ENCODE results near the gene MORF4L1. TPM values are rescaled to one million over a fixed set of nuclear protein-coding genes. Genes with fewer than 3 reads are reported as not detected.

Gene MORF4L1
- total and polyA plus RNA-seq, 10 of the 15 experiments (the other 5 are each of a cell fraction or from before 2014, with no cell fraction given) = 113 to 636 (median 229) TPM

DNA sequence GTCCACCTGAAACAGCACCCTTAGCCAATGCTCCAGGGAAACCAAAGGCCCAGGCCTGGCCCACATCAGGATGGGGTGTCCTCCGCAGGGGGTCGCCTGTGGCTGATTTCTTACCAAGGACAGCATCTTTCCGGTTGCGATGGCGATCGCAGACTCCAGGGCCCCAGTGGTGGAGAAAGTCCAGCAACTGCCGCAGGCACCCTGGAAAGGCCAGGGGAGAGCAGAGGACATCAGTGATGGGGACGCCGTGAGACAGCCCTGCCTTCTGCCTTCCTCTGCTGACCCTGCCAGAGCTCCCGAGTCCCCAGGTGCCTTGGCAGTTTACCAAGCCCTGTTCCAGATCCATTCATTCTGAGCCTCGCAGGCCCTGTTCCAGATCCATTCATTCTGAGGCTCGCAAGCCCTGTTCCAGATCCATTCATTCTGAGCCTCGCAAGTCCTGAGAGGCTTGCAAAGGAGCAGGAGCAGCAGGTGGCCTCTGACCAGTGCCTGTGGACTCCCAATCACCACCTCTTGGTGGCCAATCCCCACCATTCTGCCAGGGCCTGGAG is 59.6 kb downstream of the MORF4L1 start:
- FAIRE-seq = no peak
- ATAC-seq = no peak
- no peak overlapping the region for H3K9ac ChIP-seq (ENCODE audit: control insufficient read depth, insufficient read depth, low read length)
- no peak overlapping the region for H3K4me2 ChIP-seq (ENCODE audit: control insufficient read depth, insufficient read depth)
- ChIA-PET RAD21 (ENCODE audit: unreplicated experiment) (no interaction called here), CTCF (no interaction called here), SMC1A (ENCODE audit: uncharacterized antibody, unreplicated experiment) (no interaction called here), POLR2A (interaction anchor here (1.0 kb wide), 1 partner anchor 11 kb away, joined by 3 read pairs; no protein-coding TSS in a partner anchor)
- H3K9me3 ChIP-seq (replicated peaks; ENCODE audit: control insufficient read depth, insufficient read depth, low read length) = no peaks in the 10 kb centered on the region
- H3K27ac ChIP-seq (ENCODE audit: control insufficient read depth, insufficient read depth) = no peak overlapping the region
- H3K36me3 ChIP-seq (ENCODE audit: control insufficient read depth in 2 of 2, insufficient read depth in 2 of 2, low read length in 1 of 2) = peaks cover 52 to 61% of the 10 kb centered on the region in 2 experiments
- in situ Hi-C loops (cut with MboI) (no loop called here), intact Hi-C loops (cut with micrococcal nuclease; ENCODE audit: unreplicated experiment) (no loop called here)
- 92% methylated on average over 13 of the region's 13 CpGs for WGBS (ENCODE audit: insufficient coverage, insufficient replicate concordance, low lambda C conversion rate, missing lambda C conversion rate)
- H3K4me1 ChIP-seq (ENCODE audit: control insufficient read depth, insufficient read depth, low read length) = peaks cover 13% of the 10 kb centered on the region
- no peaks in the 10 kb centered on the region for H4K20me1 ChIP-seq (ENCODE audit: control insufficient read depth, insufficient read depth)
- H2AFZ ChIP-seq (ENCODE audit: control insufficient read depth, low read depth, low read length) = no peak overlapping the region
- TF ChIP-seq CBFB (IDR thresholded peaks at IDR 0.05; ENCODE audit: low read depth) = no peak
- TF ChIP-seq SMAD5 (IDR thresholded peaks at IDR 0.05; ENCODE audit: low read depth) = 0 out of 2 replicates have a peak, but pooled peaks have one; percentile 27
- no peak for TF ChIP-seq RUNX3 (IDR thresholded peaks at IDR 0.05; ENCODE audit: low read length)
- H3K4me3 ChIP-seq = no peak overlapping the region
- BruUV-seq (replicated peaks) = no TSS peak
- H3K79me2 ChIP-seq (ENCODE audit: control insufficient read depth, insufficient read depth, low read length) = peaks cover 7% of the 10 kb centered on the region
- no peak for DNase-seq (ENCODE audit: low read depth, low spot score)
- H3K27me3 ChIP-seq (replicated peaks in 1 of 2; ENCODE audit: control insufficient read depth in 2 of 2, insufficient read depth in 2 of 2, low read length in 1 of 2) = no peaks in the 10 kb centered on the region

GRCh38 chr15:78933187-78933822 is 60.6 kb downstream of the MORF4L1 start:
- ATAC-seq (no peak), FAIRE-seq (no peak), DNase-seq (ENCODE audit: low read depth, low spot score) (no peak)
- H3K9ac ChIP-seq (ENCODE audit: control insufficient read depth, insufficient read depth, low read length) = no peak overlapping the region
- TSS peak; percentile 28 for BruUV-seq (replicated peaks)
- no peak overlapping the region for H3K4me2 ChIP-seq (ENCODE audit: control insufficient read depth, insufficient read depth)
- H3K36me3 ChIP-seq (ENCODE audit: control insufficient read depth in 2 of 2, insufficient read depth in 2 of 2, low read length in 1 of 2) = peaks cover 47 to 58% of the 10 kb centered on the region in 2 experiments
- no peaks in the 10 kb centered on the region for H3K27me3 ChIP-seq (replicated peaks in 1 of 2; ENCODE audit: control insufficient read depth in 2 of 2, insufficient read depth in 2 of 2, low read length in 1 of 2)
- H3K27ac ChIP-seq (ENCODE audit: control insufficient read depth, insufficient read depth) = no peak overlapping the region
- no peak overlapping the region for H3K4me3 ChIP-seq
- H2AFZ ChIP-seq (ENCODE audit: control insufficient read depth, low read depth, low read length) = no peak overlapping the region
- POLR2A ChIA-PET = interaction anchor here (1.0 kb wide), 1 partner anchor 11 kb away, joined by 3 read pairs; no protein-coding TSS in a partner anchor
- RAD21 ChIA-PET (ENCODE audit: unreplicated experiment) = no interaction called here
- peaks cover 15% of the 10 kb centered on the region for H3K79me2 ChIP-seq (ENCODE audit: control insufficient read depth, insufficient read depth, low read length)
- H3K4me1 ChIP-seq (ENCODE audit: control insufficient read depth, insufficient read depth, low read length) = peaks cover 22% of the 10 kb centered on the region
- CTCF ChIA-PET = interaction anchor here (1.3 kb wide), 1 partner anchor 23 kb away, joined by 6 read pairs; no protein-coding TSS in a partner anchor
- WGBS (ENCODE audit: insufficient coverage, insufficient replicate concordance, low lambda C conversion rate, missing lambda C conversion rate) = 92% methylated on average over 11 of the region's 12 CpGs
- intact Hi-C loops (cut with micrococcal nuclease; ENCODE audit: unreplicated experiment) (no loop called here), in situ Hi-C loops (cut with MboI) (no loop called here)
- SMC1A ChIA-PET (ENCODE audit: uncharacterized antibody, unreplicated experiment) = no interaction called here
- no peak for TF ChIP-seq EZH2 (IDR thresholded peaks at IDR 0.05; ENCODE audit: borderline replicate concordance, control insufficient read depth, low read depth, low read length)
- TF ChIP-seq SUZ12 (IDR thresholded peaks at IDR 0.05; ENCODE audit: unreplicated experiment) = no peak
- TF ChIP-seq CHD1 (IDR thresholded peaks at IDR 0.05; ENCODE audit: low read depth, low read length) = no peak
- peak; percentile 67 for TF ChIP-seq POLR2A (IDR thresholded peaks at IDR 0.05; ENCODE audit: low read depth, low read length)
- H3K9me3 ChIP-seq (replicated peaks; ENCODE audit: control insufficient read depth, insufficient read depth, low read length) = no peaks in the 10 kb centered on the region
- no peaks in the 10 kb centered on the region for H4K20me1 ChIP-seq (ENCODE audit: control insufficient read depth, insufficient read depth)

Data from GM12878 (cell line).